Measurements from ENCODE around the gene ADGRV1.

The ADGRV1 gene

DNA sequence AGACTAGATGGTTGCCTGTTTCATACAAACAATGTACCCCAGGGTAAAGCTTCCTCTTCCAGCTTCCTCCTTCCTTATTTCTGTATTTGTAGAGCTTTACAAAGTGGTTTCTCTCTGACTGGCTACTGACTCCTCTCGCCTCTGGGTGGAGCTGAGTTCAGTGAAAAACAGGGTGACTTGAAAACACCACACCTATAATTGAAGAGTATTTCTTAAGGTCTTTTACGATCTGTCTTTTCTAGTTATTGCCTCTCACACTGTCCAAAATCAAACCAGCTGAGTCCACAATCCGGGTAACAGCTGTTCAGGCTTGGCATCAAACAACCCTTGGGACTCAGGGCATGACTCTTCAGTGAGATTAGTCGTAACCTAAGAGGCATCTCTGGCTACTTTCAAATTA lies 624.2 kb downstream of the ADGRV1 start:
- Mint-ChIP-seq H3K36me3 (no peaks in the 10 kb centered on the region), H3K4me1 (peaks cover 13% of the 10 kb centered on the region), H3K9me3 (no peaks in the 10 kb centered on the region), H3K27ac (no peak overlapping the region), H3K27me3 (peaks cover 7% of the 10 kb centered on the region), H3K4me3 (no peak overlapping the region)

DNA sequence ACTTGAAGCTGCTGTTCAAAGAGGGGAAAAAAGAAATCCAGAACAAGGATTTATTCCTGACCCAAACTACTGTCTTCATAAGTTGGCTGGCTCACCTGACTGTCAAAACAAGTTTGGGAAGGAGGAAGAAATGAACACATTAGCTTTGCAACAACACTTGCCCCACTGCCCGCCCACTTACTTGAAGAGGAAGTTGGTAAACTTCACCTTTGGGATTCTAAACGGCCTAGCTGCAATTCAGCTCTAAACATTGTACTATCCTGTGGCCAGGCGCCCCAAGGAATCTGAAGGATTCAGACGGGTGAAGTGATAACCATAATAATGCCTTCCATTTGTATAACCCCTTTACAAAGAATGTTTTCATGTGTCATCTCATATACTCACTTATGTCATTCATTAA lies 625.1 kb downstream of the ADGRV1 start:
- H3K27me3 Mint-ChIP-seq = peaks cover 7% of the 10 kb centered on the region
- H3K9me3 Mint-ChIP-seq = no peaks in the 10 kb centered on the region
- H3K36me3 Mint-ChIP-seq = no peaks in the 10 kb centered on the region
- peaks cover 9% of the 10 kb centered on the region for H3K4me1 Mint-ChIP-seq
- no peak overlapping the region for H3K4me3 Mint-ChIP-seq
- H3K27ac Mint-ChIP-seq = no peak overlapping the region

DNA sequence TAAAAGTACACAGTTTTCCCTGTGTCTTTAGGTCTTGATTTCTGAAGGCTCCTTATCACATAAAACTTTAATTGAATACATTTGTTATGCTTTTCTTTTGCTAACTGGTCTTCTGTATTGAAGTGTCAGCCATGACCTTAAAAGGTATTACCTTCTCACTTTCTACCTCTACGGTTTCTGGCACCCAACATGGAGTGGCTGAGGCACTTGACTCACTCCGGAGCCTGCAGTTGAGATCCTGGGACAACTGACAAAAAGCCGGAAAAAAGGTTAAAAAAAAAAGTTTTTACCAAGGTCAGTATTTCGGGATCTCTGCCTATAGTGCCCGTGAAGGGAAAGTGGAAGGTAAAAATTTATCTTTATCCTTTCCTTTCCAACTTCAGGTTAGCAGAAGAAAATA lies 627.5 kb downstream of the ADGRV1 start:
- Mint-ChIP-seq H3K4me3 (no peak overlapping the region), H3K27ac (no peak overlapping the region), H3K9me3 (no peaks in the 10 kb centered on the region)

DNA sequence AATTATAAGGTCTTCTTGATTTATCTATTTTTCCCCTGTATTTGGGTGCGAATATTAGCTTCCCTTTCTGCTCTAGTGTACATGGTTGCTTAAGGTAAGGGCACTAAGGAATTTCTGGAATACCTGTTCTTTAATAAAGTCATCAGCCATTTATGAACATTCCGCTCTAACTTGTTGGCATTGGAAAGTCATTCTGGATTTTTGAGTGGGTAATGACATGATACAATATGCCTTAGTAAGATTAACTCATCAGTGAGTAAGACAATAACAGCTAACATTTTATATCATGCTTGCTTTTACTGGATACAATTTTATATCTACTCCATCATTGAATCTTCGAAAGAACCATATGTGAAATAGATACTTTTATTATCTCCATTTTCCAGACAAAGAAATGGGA lies 628.4 kb downstream of the ADGRV1 start:
- Mint-ChIP-seq H3K4me1 (peaks cover 9% of the 10 kb centered on the region), H3K36me3 (no peaks in the 10 kb centered on the region), H3K4me3 (no peak overlapping the region), H3K9me3 (no peaks in the 10 kb centered on the region), H3K27ac (no peak overlapping the region), H3K27me3 (peaks cover 7% of the 10 kb centered on the region)

More for the DNA sequence above, 627.5 kb downstream of the ADGRV1 start:
- no peaks in the 10 kb centered on the region for H3K36me3 Mint-ChIP-seq
- H3K27me3 Mint-ChIP-seq = peaks cover 7% of the 10 kb centered on the region
- H3K4me1 Mint-ChIP-seq = peaks cover 9% of the 10 kb centered on the region

DNA sequence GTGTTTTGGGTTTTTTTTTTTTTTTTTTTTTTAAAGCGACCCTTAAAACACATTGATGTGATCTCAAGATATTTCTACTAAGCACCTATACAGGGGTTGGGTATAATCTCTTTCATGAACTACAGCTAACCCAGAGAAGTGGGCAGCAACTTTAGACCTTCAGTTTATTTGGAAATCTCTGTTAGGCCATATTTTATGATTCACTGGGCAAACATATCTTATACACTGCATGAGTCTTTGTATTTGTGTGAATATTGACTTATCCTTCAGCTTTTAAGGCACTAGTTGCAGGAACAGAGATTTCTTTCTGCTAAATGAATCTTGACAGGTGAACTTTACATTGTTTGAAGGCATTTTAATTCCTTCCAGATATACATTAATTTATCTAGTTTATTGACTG lies 630.2 kb downstream of the ADGRV1 start:
- Mint-ChIP-seq H3K27me3 (peaks cover 7% of the 10 kb centered on the region), H3K4me1 (peaks cover 5% of the 10 kb centered on the region), H3K9me3 (no peaks in the 10 kb centered on the region), H3K4me3 (no peak overlapping the region), H3K36me3 (no peaks in the 10 kb centered on the region), H3K27ac (no peak overlapping the region)

DNA sequence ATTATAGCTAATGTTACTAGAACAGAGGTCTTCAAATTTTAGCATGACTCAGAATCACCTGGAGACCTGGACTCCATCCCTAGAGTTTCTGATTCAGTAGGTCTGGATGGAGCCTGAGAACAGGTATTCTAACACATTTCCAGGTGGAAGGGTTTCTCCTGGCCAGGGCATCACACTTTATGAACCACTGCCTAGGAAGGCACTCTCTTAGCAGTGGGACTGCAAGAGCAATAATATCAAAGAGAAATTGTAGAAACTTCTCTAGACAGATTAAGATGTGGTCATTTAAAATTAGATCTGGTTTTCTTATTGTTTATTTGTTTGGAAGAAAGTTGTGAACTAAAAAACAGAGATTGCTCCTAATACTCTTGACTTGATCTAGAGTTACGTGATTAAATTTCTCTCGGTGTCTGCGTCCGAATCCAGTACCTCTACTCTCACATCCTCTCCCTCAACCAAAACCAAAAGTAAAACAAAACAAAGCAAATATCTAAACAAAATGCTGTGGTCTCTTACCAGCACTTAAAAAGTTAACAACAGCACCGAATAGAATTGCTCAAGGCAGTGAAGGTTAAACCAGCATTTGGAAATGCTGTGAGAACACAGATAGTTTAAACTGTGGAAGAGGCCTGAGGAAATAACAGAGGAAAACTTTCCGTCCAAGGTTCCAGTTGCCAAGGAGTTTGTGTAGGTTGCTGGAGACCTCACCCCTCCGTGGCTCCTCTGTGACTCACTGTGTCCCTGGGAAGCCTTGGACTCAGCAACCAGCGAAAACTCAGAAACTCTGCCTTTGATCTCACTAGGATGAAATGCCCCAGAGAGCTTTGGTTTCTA lies 631.1 kb downstream of the ADGRV1 start:
- H3K4me3 Mint-ChIP-seq = no peak overlapping the region
- H3K9me3 Mint-ChIP-seq = no peaks in the 10 kb centered on the region
- H3K4me1 Mint-ChIP-seq = no peaks in the 10 kb centered on the region
- no peaks in the 10 kb centered on the region for H3K36me3 Mint-ChIP-seq
- no peak overlapping the region for H3K27ac Mint-ChIP-seq
- H3K27me3 Mint-ChIP-seq = peaks cover 7% of the 10 kb centered on the region

DNA sequence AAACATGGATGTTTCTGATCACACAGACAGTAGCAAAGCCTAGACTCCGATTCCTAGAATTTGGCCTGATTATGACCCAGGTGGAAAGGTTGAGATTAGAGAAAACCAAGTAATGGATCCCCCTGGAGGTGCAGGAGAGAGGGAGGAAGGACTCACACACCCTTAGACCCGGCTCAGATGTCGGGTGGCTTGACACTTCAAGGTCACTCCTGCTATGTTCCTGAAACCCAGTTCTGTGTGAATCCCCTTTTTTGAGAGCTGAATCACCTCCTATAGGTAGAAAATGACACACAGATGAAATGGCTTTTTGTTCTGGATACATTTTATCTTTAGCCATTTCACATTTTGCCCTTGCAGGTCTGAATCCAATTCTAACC lies 631.7 kb downstream of the ADGRV1 start:
- Mint-ChIP-seq H3K9me3 (no peaks in the 10 kb centered on the region), H3K27ac (no peak overlapping the region), H3K4me1 (no peaks in the 10 kb centered on the region), H3K36me3 (no peaks in the 10 kb centered on the region), H3K4me3 (no peak overlapping the region), H3K27me3 (peaks cover 7% of the 10 kb centered on the region)

DNA sequence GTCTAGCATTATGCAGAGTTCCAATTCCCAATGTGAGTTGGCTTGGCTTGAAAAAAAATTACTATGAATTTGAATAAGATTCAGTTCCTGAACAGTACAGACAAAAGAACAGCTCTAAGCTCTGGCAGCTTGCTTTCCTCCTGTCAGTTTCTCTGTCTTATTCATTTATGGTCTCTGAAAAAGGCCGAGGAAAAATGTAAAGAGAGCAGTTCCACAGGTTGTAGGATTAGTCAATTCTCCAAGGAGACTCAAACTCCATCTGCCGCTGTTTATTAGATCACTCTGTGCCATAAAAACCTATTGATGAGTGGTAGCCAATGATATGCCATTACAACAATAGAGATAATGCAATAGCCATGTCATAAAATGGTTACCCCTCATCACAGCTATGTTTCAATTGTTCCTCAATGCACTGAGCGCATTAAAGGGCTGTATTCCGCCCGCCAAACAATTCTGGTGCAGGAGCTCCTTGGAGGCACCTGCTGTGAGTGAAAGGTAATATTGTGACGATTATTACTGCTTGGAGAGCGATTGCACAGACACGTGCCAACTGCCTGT lies 636.3 kb downstream of the ADGRV1 start:
- Mint-ChIP-seq H3K27me3 (peaks cover 8% of the 10 kb centered on the region), H3K36me3 (peaks cover 2% of the 10 kb centered on the region), H3K4me3 (no peak overlapping the region), H3K27ac (no peak overlapping the region), H3K9me3 (no peaks in the 10 kb centered on the region), H3K4me1 (no peaks in the 10 kb centered on the region)

DNA sequence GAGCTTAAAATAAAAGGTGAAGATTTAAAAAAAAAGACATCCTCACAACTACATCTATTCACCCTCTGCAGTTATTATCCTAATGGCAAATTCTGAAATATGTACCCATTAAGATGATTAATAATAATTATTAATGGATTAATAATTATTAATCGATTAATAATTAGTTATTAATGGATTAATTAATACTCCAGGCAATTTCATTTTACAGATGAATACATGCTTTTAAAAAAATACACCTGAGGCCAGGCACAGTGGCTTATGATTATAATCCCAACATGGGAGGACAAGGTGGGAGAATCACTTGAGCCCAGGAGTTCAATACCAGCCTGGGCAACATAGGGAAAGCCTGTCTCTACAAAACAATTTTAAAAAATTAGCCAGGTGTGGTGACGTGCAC lies 642.1 kb downstream of the ADGRV1 start:
- no peak overlapping the region for H3K27ac Mint-ChIP-seq
- no peaks in the 10 kb centered on the region for H3K4me1 Mint-ChIP-seq
- H3K9me3 Mint-ChIP-seq = no peaks in the 10 kb centered on the region
- H3K36me3 Mint-ChIP-seq = peaks cover 2% of the 10 kb centered on the region
- H3K4me3 Mint-ChIP-seq = no peak overlapping the region
- H3K27me3 Mint-ChIP-seq = peaks cover 8% of the 10 kb centered on the region

DNA sequence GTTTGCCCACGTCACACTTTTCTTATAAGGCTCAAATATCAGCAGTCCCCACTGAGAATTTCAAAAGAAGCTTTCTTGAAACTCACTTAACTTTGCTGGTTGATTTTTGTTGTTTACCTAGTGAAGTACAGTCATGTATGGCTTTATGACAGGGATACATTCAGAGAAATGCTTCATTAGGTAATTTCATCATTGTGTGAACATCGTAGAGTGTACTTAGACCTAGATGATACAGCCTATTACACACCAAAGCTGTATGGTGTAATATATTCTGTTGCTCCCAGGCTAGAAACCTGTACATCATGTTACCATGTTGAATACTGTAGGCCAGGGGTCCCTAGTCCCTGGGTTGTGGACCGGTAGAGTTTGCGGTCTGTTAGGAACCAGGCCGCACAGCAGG lies 647.5 kb downstream of the ADGRV1 start:
- Mint-ChIP-seq H3K27ac (no peak overlapping the region), H3K4me1 (no peaks in the 10 kb centered on the region)

DNA sequence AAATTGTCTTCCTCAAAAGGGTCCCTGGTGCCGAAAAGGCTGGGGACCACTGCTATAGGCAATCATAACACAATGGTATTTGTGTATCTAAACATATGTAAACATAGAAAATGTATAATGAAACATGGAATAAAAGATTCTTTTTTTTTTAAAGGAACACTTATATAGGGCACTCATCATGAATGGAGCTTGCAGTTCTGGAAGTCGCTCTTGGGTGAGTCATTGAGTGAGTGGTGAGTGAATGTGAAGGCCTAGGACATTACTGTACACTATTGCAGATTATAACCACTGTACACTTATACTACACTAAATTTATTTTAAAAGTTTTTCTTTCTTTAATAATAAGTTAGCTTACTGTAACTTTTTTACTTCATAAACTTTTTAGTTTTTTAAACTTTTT lies 648.1 kb downstream of the ADGRV1 start:
- Mint-ChIP-seq H3K9me3 (no peaks in the 10 kb centered on the region), H3K27ac (no peak overlapping the region), H3K27me3 (no peaks in the 10 kb centered on the region), H3K4me3 (no peak overlapping the region), H3K36me3 (no peaks in the 10 kb centered on the region), H3K4me1 (no peaks in the 10 kb centered on the region)

More for the DNA sequence above, 647.5 kb downstream of the ADGRV1 start:
- H3K4me3 Mint-ChIP-seq = no peak overlapping the region
- no peaks in the 10 kb centered on the region for H3K36me3 Mint-ChIP-seq
- no peaks in the 10 kb centered on the region for H3K9me3 Mint-ChIP-seq
- H3K27me3 Mint-ChIP-seq = no peaks in the 10 kb centered on the region

DNA sequence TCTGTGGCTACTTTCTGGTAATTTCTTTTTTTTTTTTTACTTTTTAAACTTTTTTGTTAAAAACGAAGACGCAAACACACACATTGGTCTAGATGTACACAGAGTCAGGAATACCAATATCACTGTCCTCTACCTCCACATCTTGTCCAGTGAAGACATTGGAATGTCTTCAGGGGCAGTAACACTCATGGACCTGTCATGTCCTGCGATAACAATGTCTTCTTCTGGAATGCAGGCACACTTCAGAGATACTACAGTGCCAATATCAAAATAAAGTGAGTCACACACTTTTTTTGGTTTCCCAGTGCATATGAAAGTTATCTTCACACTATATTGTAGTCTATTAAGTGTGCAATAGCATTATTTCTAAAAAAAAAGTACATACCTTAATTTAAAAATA lies 648.7 kb downstream of the ADGRV1 start:
- H3K27ac Mint-ChIP-seq = no peak overlapping the region
- no peaks in the 10 kb centered on the region for H3K36me3 Mint-ChIP-seq
- H3K4me3 Mint-ChIP-seq = no peak overlapping the region
- no peaks in the 10 kb centered on the region for H3K4me1 Mint-ChIP-seq
- H3K9me3 Mint-ChIP-seq = no peaks in the 10 kb centered on the region
- H3K27me3 Mint-ChIP-seq = no peaks in the 10 kb centered on the region

DNA sequence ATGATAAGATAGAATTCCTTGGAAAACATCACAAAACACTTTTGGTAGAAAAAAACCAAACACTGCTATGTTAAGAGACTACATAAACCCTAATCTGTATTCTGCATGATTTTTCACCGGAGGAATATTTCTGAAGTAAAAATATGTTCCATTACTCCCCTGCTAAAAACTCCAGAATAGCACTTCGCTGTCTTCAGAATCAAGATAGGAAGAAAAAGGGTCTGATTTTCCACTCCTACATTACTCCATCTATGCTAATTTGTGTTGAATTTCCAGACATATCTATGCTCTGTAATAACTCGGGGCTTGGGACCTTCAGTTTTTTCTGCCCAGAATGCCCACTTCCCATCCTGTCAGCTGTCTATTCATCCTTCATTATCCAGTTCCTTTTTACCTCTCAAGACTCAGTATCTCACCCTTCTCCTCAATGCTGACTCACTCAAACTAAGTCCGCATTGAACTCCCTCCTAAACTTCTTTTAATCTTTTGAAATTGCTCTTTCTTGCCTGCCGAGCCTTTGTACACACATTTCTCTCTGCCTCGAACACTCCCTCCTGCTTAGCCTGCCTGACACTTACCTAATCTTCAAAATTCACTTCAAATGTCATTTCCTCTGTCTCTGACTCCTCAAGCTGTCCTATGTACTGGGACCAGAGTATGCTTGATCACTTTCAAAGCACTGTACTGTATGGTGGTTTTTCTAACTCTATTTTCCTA lies 653.6 kb downstream of the ADGRV1 start:
- no peaks in the 10 kb centered on the region for H3K4me1 Mint-ChIP-seq
- H3K9me3 Mint-ChIP-seq = no peaks in the 10 kb centered on the region
- H3K36me3 Mint-ChIP-seq = no peaks in the 10 kb centered on the region
- H3K4me3 Mint-ChIP-seq = no peak overlapping the region
- no peak overlapping the region for H3K27ac Mint-ChIP-seq
- no peaks in the 10 kb centered on the region for H3K27me3 Mint-ChIP-seq

DNA sequence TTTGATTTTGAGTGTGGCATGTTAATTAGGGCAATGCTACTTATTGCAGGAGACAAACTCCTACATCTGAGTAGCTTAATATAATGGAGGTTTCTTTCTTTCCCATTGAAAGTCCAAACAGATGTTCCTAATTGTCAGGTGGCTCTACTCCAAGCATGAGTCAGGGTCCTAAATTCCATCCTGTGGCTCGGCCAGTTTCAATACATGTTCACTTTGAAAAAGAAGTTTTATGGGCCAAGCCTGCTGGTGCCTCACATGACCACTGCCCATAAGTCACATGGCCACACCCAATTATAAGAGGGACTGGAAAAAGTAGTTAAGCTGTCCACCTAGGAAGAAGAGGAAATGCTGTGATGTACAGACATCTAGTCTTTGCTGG lies 654.1 kb downstream of the ADGRV1 start:
- Mint-ChIP-seq H3K36me3 (no peaks in the 10 kb centered on the region), H3K27me3 (no peaks in the 10 kb centered on the region), H3K4me3 (no peak overlapping the region), H3K9me3 (no peaks in the 10 kb centered on the region), H3K4me1 (no peaks in the 10 kb centered on the region), H3K27ac (no peak overlapping the region)
